WTC11 (cell line): Measurements from ENCODE around the gene LMOD2. TPM values are rescaled to one million over a fixed set of nuclear protein-coding genes. Genes with fewer than 3 reads are reported as not detected.

Experiments used
- ATAC-seq: fragments of 200-7000 bp; cut with Tn5 transposase; 2 replicates; pipeline ENCODE4 v1.10.0; 2021; ENCODE audit warnings: mild to moderate bottlenecking, moderate library complexity
- CTCF ChIA-PET: fragments of 300-600 bp; sonication (Branson Sonifier 250); formaldehyde crosslinking; loops from one replicate; lab custom pipeline; 2021; ENCODE audit warnings: antibody characterized with exemption; lab: Charles Lee
- POLR2A ChIA-PET: fragments of 350-600 bp; sonication (Branson Sonifier 250); formaldehyde crosslinking; loops from one replicate; lab custom pipeline; 2021; ENCODE audit warnings: antibody characterized with exemption; lab: Charles Lee
- DNase-seq: peaks from one replicate; pipeline ENCODE4 v3.0.0; 2021; ENCODE audit warnings: low spot score
- H3K27ac Mint-ChIP-seq: 2 replicates; pipeline ENCODE4 v1.8.0; 2021; ENCODE audit warnings: mixed read lengths
- H3K27me3 Mint-ChIP-seq: 2 replicates; pipeline ENCODE4 v1.8.0; 2021; ENCODE audit warnings: low read depth, mild to moderate bottlenecking, moderate library complexity, mixed read lengths
- H3K36me3 Mint-ChIP-seq: 2 replicates; pipeline ENCODE4 v1.8.0; 2021; ENCODE audit warnings: mixed read lengths
- H3K4me1 Mint-ChIP-seq: 2 replicates; pipeline ENCODE4 v1.8.0; 2022; ENCODE audit warnings: mixed read lengths
- H3K4me3 Mint-ChIP-seq: 2 replicates; pipeline ENCODE4 v1.8.0; 2021; ENCODE audit warnings: mild to moderate bottlenecking, moderate library complexity, mixed read lengths
- H3K9me3 Mint-ChIP-seq: 2 replicates; pipeline ENCODE4 v1.8.0; 2021; ENCODE audit warnings: mixed read lengths
- AFF4 ChIP-seq: sonication (generic); formaldehyde crosslinking; IDR thresholded peaks from 2 replicates; pipeline ENCODE4 v1.8.1; 2023; ENCODE audit warnings: mild to moderate bottlenecking, missing genetic modification reagents, borderline replicate concordance
- CDX4 ChIP-seq: fragments of 250-450 bp; sonication (Bioruptor Pico); IDR thresholded peaks from 2 replicates; pipeline ENCODE4 v1.9.0; 2021; ENCODE audit warnings: moderate library complexity, mild to moderate bottlenecking, inconsistent platforms, borderline replicate concordance
- CTCF ChIP-seq: fragments of 200-600 bp; IDR thresholded peaks from 2 replicates; pipeline ENCODE4 v1.8.0; 2022; ENCODE audit warnings: antibody characterized with exemption
- ESRRA ChIP-seq: sonication (generic); formaldehyde crosslinking; IDR thresholded peaks from 2 replicates; pipeline ENCODE4 v1.8.1; 2022; ENCODE audit warnings: mild to moderate bottlenecking, missing genetic modification reagents, borderline replicate concordance
- HMGA2 ChIP-seq: fragments of 250-450 bp; sonication (Bioruptor Pico); IDR thresholded peaks from 2 replicates; pipeline ENCODE4 v1.4.0; 2021; ENCODE audit warnings: mild to moderate bottlenecking, moderate library complexity
- NFATC4 ChIP-seq: fragments of 250-450 bp; sonication (Bioruptor Pico); IDR thresholded peaks from 2 replicates; pipeline ENCODE4 v1.9.0; 2021; ENCODE audit warnings: mild to moderate bottlenecking
- PRRX2 ChIP-seq: fragments of 250-450 bp; sonication (Bioruptor Pico); IDR thresholded peaks from 2 replicates; pipeline ENCODE4 v1.8.0; 2021; ENCODE audit warnings: mild to moderate bottlenecking
- SMAD3 ChIP-seq: sonication (generic); formaldehyde crosslinking; IDR thresholded peaks from 2 replicates; pipeline ENCODE4 v1.8.0; 2022; ENCODE audit warnings: missing genetic modification reagents, mild to moderate bottlenecking, borderline replicate concordance
- SP1 ChIP-seq: sonication (generic); formaldehyde crosslinking; conservative IDR thresholded peaks from 2 replicates; pipeline ENCODE4 v1.8.1; 2022; ENCODE audit warnings: missing genetic modification reagents
- TCF7 ChIP-seq: sonication (generic); formaldehyde crosslinking; IDR thresholded peaks from 2 replicates; pipeline ENCODE4 v1.8.0; 2022; ENCODE audit warnings: mild to moderate bottlenecking, low read depth, missing genetic modification reagents, moderate library complexity
- TP53 ChIP-seq: sonication (generic); formaldehyde crosslinking; IDR thresholded peaks from 2 replicates; pipeline ENCODE4 v1.8.1; 2023; ENCODE audit warnings: mild to moderate bottlenecking, missing genetic modification reagents
- ZBTB43 ChIP-seq: sonication (generic); formaldehyde crosslinking; IDR thresholded peaks from 2 replicates; pipeline ENCODE4 v1.8.1; 2023; ENCODE audit warnings: mild to moderate bottlenecking, missing genetic modification reagents
- ZNF121 ChIP-seq: sonication (generic); formaldehyde crosslinking; IDR thresholded peaks from 2 replicates; pipeline ENCODE4 v1.8.0; 2023; ENCODE audit warnings: missing genetic modification reagents
- ZNF263 ChIP-seq: sonication (generic); formaldehyde crosslinking; IDR thresholded peaks from 2 replicates; pipeline ENCODE4 v1.8.1; 2022; ENCODE audit warnings: low read depth, mild to moderate bottlenecking, moderate library complexity, missing genetic modification reagents
- ZNF396 ChIP-seq: fragments of 250-450 bp; sonication (Bioruptor Pico); IDR thresholded peaks from 2 replicates; pipeline ENCODE4 v1.8.0; 2021; ENCODE audit warnings: mild to moderate bottlenecking, moderate library complexity, borderline replicate concordance
- ZNF416 ChIP-seq: fragments of 250-450 bp; sonication (Bioruptor Pico); IDR thresholded peaks from 2 replicates; pipeline ENCODE4 v1.9.0; 2021; ENCODE audit warnings: mild to moderate bottlenecking, inconsistent platforms
- total RNA-seq: library from RNA; stranded (reverse); gene quantifications from 3 replicates; pipeline ENCODE4 v1.2.3, GENCODE V29; 2021
- TF ChIP-seq, protein P1 (sequence below): fragments of 250-450 bp; sonication (Bioruptor Pico); IDR thresholded peaks from 2 replicates; pipeline ENCODE4 v1.9.0; 2021; ENCODE audit warnings: mild to moderate bottlenecking, borderline replicate concordance

Gene LMOD2
- total RNA-seq, 1 experiment from 2014 or later = not detected

DNA sequence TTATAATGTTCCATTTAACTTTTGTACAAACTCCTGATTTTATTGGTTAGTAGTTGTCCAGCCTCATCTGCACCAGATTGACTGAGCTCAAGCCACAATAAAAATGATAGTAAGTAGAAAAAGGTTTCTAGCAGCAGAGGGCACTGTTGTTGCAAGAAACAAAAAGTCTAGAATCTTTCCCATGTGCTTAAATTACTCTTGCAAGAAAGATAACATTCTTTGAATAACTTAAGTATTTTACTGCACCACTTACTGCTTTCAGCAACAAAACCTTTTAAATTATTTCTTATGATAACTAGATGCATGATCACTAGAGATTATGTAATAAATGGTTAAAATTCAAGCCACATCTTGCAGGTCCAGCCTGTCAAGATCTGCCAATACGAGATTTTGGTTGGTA lies 27.0 kb downstream of the LMOD2 start:
- Mint-ChIP-seq H3K4me3 (no peak overlapping the region), H3K36me3 (peaks cover 6% of the 10 kb centered on the region), H3K27ac (no peak overlapping the region)
- ATAC-seq = peak; percentile 66
- no peak for TF ChIP-seq SP1 (CRISPR knock-in tag)
- TF ChIP-seq, protein P1, sequence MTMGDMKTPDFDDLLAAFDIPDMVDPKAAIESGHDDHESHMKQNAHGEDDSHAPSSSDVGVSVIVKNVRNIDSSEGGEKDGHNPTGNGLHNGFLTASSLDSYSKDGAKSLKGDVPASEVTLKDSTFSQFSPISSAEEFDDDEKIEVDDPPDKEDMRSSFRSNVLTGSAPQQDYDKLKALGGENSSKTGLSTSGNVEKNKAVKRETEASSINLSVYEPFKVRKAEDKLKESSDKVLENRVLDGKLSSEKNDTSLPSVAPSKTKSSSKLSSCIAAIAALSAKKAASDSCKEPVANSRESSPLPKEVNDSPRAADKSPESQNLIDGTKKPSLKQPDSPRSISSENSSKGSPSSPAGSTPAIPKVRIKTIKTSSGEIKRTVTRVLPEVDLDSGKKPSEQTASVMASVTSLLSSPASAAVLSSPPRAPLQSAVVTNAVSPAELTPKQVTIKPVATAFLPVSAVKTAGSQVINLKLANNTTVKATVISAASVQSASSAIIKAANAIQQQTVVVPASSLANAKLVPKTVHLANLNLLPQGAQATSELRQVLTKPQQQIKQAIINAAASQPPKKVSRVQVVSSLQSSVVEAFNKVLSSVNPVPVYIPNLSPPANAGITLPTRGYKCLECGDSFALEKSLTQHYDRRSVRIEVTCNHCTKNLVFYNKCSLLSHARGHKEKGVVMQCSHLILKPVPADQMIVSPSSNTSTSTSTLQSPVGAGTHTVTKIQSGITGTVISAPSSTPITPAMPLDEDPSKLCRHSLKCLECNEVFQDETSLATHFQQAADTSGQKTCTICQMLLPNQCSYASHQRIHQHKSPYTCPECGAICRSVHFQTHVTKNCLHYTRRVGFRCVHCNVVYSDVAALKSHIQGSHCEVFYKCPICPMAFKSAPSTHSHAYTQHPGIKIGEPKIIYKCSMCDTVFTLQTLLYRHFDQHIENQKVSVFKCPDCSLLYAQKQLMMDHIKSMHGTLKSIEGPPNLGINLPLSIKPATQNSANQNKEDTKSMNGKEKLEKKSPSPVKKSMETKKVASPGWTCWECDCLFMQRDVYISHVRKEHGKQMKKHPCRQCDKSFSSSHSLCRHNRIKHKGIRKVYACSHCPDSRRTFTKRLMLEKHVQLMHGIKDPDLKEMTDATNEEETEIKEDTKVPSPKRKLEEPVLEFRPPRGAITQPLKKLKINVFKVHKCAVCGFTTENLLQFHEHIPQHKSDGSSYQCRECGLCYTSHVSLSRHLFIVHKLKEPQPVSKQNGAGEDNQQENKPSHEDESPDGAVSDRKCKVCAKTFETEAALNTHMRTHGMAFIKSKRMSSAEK (CRISPR knock-in tag) = no peak
- no peak for TF ChIP-seq ZNF396 (CRISPR knock-in tag)
- 0 out of 2 replicates have a peak, but pooled peaks have one; percentile 28 for TF ChIP-seq CTCF
- no peak for TF ChIP-seq HMGA2 (CRISPR knock-in tag)
- TF ChIP-seq TP53 = no peak
- no peak for TF ChIP-seq SMAD3 (CRISPR knock-in tag)
- TF ChIP-seq, all 79 proteins: peak for 1
- Mint-ChIP-seq H3K27me3 (no peaks in the 10 kb centered on the region), H3K9me3 (no peaks in the 10 kb centered on the region), H3K4me1 (peaks cover 6% of the 10 kb centered on the region; the same call in 1 of the 2 replicates)
- POLR2A ChIA-PET = interaction anchor here (0.7 kb wide), 1 partner anchor 10 kb away, joined by 3 read pairs; no protein-coding TSS in a partner anchor
- no peak for DNase-seq
- CTCF ChIA-PET = interaction anchor here (0.6 to 2.0 kb wide), 42 partner anchors 9 to 1103 kb away, joined by 3 to 49 read pairs (median 3); partner anchors contain the start of genes IQUB and WASL

DNA sequence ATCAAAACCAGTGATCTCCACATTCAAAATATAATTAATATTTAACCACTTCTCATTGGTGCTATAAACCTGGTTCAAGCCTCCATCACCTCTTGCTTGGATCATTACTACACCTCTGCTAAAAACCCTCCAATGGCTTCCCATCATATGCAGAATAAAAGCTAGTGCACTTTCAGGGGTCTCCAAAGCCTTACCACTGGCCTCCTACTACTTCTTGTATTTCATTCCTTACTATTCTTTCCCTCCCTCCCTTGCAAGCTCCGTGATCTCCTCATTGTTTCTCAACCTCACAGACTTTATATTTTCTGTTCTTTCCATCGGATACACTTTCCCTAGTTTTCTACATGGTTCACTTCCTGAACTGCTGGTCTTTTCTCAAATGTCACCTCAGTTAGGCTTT lies 31.5 kb downstream of the LMOD2 start:
- no peaks in the 10 kb centered on the region for H3K27me3 Mint-ChIP-seq
- H3K4me3 Mint-ChIP-seq = no peak overlapping the region
- H3K27ac Mint-ChIP-seq = no peak overlapping the region; the same call in 1 of the 2 replicates
- no peaks in the 10 kb centered on the region for H3K9me3 Mint-ChIP-seq
- H3K4me1 Mint-ChIP-seq = peaks cover 16% of the 10 kb centered on the region
- DNase-seq (no peak), ATAC-seq (no peak)
- ChIA-PET POLR2A (no interaction called here), CTCF (interaction anchor here (1.9 kb wide), 1 partner anchor 14 kb away, joined by 6 read pairs; no protein-coding TSS in a partner anchor)
- peaks cover 20% of the 10 kb centered on the region for H3K36me3 Mint-ChIP-seq
- no peak for TF ChIP-seq ZNF121 (CRISPR knock-in tag)
- TF ChIP-seq ZNF263 (CRISPR knock-in tag) = no peak
- TF ChIP-seq CDX4 (CRISPR knock-in tag) = no peak
- TF ChIP-seq ZBTB43 (CRISPR knock-in tag) = no peak
- TF ChIP-seq TCF7 (CRISPR knock-in tag) = no peak
- TF ChIP-seq ESRRA (CRISPR knock-in tag) = no peak
- no peak for TF ChIP-seq ZNF416 (CRISPR knock-in tag)
- TF ChIP-seq AFF4 (CRISPR knock-in tag) = no peak
- no peak for TF ChIP-seq PRRX2
- TF ChIP-seq NFATC4 = no peak
- TF ChIP-seq, protein P1 (CRISPR knock-in tag) = no peak
